GM12891 (cell line): Measurements from ENCODE around the gene ABLIM2.

ENCODE experiments used
- PAX5 ChIP-seq: IDR thresholded peaks from 2 replicates; pipeline ENCODE4 v1.6.1; 2011; ENCODE audit warnings: low read length, moderate library complexity, mild to moderate bottlenecking; ENCODE audit not compliant: insufficient read depth, severe bottlenecking
- POLR2A ChIP-seq: IDR thresholded peaks from 2 replicates; pipeline ENCODE4 v1.6.1; 2011; ENCODE audit warnings: low read depth, low read length, control low read depth
- POLR2AphosphoS5 ChIP-seq: IDR thresholded peaks from 2 replicates; pipeline ENCODE4 v1.6.1; 2011; ENCODE audit warnings: low read depth, low read length, control low read depth
- POU2F2 ChIP-seq: IDR thresholded peaks from 2 replicates; pipeline ENCODE4 v1.6.1; 2011; ENCODE audit warnings: low read depth, mild to moderate bottlenecking, control low read depth, low read length, moderate library complexity
- SPI1 ChIP-seq: IDR thresholded peaks from 2 replicates; pipeline ENCODE4 v1.6.1; 2011; ENCODE audit warnings: low read depth, low read length, control low read depth
- TAF1 ChIP-seq: IDR thresholded peaks from 2 replicates; pipeline ENCODE4 v1.6.1; 2011; ENCODE audit warnings: low read depth, low read length, control low read depth

- TF ChIP-seq POLR2A: no peak
- no peak for TF ChIP-seq POLR2AphosphoS5
- no peak for TF ChIP-seq TAF1
- no peak for TF ChIP-seq SPI1
- no peak for TF ChIP-seq PAX5
- no peak for TF ChIP-seq POU2F2
These were observed 129.6 kb downstream of the ABLIM2 start for GRCh38 chr4:8028884-8029568.
